HG02678 (cell line): Measurements from ENCODE around the gene AHSG.

ENCODE experiments used
- ATAC-seq: cut with Tn5 transposase; IDR thresholded peaks from one replicate; pipeline ENCODE4 v1.9.1; 2021; ENCODE audit warnings: mild to moderate bottlenecking, moderate library complexity; ENCODE audit not compliant: unreplicated experiment

The AHSG gene

DNA sequence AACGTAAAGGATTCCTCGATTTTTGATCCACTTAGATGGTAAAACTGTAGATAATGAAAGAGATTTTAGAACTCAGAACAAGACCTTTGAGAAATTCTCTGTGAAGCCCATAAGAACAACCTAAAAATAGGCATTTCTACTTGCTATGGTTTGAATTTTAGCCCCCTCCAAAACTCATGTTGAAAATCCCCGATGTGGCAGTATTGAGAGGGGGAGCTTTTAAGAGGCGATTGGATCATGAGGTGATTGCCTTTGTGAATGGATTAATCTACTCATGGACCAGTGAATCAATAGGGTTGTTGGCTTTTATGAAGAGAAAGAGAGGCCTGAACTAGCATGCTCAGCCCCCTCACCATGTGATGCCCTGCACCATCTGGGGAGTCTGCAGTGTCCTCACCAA, 20.2 kb upstream of the AHSG start:
- no peak for ATAC-seq

DNA sequence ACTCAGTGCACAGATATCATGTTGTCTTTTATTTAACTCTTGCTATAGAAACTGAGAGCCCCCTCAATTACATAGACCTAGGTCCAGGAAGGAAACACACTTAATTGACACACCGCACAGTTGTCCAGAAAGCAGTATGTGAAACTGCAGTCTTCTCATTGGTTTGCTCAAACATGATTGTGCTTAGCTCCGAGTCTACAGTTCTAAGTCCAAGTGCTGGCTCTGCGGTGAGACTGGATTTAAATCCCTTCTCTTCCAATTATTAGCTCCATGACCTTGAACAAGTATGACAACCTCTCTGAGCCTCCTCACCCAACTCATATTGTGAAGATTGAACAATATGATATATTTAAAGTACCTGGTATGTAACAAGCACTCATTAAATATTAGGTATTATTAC, 19.0 kb upstream of the AHSG start:
- ATAC-seq = no peak

DNA sequence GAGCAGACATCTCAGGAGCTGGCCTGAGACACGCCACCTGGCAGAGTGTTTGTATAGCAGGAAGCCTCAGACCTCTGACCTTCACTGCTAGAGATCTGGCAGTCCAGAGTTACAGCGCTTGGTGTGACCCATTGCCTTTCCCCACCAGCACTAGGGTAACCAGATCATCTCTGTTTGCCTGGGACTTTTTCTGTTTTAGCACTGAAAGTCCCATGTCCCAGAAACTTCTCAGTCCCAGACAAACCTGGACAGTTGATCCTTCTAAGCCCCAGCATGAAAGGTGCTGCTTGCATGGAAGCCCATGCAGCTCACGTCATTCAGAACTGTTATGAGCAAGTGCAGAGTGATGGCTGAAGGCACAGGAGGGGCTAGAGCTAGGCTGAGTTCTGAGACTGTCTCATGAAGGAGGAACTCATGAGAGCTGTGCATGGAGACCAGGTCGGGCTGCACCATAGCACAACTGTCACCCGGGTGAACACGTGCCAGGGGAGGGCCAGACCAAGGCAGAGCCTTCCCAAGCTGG, 18.2 kb upstream of the AHSG start:
- no peak for ATAC-seq

DNA sequence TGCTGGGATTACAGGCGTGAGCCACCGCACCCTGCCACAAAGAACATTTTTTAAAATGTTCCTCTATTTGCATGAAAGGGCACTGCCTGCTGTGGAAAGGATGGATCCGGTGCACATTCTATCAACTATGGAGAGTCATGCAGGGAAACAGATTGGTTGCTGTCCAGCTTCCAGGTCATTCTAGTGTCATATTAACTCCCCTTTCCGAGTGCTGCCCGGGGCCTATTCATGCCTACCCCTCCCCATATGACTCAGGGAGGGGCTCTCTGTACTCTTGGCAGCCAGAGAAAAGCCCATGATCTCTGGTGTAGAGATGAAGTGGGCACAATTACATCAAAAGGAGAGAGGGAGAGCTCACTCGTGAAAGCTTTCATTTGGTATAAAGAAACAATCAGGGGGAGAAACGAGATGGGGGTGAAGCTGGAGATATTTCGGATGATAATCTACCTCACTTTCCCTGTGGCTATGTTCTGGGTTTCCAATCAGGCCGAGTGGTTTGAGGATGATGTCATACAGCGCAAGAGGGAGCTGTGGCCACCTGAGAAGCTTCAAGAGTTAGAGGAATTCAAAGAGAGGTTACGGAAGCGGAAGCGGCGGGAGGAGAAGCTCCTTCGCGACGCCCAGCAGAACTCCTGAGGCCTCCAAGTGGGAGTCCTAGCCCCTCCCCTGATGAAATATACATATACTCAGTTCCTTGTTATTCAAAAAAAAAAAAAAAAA, 16.1 kb upstream of the AHSG start:
- ATAC-seq = no peak

DNA sequence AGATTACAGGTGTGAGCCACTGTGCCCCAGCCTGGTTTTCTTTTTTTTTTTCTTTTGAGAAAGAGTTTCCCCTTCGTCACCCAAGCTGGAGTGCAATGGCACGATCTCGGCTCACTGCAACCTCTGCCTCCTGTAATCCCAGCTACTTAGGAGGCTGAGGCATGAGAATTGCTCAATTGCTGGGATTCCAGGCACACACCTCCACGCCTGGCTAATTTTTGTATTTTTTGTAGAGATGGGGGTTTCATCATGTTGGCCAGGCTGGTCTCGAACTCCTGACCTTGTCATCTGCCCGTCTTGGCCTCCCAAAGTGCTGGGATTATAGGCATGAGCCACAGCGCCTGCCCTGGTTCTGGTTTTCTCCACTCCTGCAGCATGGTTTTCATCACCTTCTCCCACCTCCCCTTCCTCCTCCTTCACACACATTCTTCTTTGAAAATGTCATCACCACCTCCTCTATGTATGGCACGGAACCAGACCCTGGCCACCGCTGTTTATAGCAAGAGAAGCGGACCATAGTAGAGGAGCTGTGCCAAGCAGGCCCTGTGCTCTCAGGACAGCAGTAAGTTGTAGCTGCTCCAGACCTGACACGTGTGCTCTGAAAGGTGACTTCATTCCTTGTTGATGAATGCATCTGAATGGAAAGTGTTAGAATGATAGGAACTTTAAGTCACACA, 14.6 kb upstream of the AHSG start:
- no peak for ATAC-seq

DNA sequence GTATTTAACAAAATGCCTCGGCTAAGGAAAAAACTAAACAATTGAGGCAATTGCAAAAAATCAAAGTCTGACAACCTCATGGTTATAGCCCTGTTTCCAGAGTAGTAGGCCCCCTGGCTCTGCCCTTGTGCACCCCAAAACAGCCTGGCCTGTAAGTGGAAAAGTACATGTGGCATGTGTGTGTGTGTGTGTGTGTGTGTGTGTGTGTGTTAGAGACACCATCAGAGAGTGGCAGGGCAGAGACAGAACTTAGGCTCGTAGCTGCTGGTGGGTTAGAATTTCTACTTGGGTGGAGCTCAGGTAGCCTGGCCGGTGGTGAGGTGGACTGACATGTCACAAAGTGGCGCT, 14.1 kb upstream of the AHSG start:
- no peak for ATAC-seq

DNA sequence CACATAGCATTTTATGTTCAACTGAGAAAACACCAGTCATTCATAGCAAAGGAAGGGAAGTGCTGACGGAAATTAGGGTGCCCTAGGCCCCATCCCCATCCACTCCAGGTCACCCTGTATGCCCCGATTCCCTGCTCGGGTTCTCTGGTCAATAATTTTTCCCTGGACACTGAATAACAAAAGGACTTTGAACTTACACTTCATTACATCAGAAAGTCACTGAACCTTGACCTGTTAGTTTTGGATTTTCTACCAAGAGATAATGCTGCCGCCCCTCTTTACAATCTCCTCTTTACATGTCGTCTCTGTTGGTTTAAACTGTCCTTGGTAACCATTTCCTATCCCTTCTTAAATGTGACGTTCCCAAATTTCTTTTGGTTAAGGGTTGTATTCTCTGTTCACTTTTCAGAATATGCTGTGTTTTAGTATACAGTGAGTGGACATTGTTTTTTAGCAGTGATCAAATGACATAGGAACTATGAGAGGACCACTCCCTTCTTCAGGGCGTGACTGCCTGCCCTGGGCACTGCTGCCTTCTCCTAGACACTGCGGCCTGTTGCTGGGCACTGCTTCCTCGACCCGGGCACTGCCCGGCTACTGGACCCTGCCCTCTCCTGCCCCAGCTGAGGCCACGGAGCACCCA, 13.6 kb upstream of the AHSG start:
- ATAC-seq = no peak

DNA sequence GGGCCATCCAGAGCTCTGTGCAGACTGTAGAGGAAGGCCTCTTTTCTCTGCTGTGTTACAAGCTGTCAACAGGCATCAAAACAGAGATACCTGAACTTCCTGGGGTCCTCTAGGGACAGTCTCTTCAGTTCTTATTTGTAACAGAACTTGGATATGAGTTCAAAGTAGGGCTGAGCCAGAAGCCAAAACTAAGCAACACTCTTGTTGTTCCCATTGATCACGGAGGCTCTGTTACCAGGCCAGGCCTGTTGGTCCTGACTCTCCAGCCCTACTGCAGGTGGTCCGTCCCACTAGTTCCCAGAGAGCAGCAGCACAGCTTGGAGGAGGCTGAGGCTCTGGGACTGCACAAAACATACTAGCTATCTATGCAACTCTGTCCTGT, 13.1 kb upstream of the AHSG start:
- no peak for ATAC-seq

DNA sequence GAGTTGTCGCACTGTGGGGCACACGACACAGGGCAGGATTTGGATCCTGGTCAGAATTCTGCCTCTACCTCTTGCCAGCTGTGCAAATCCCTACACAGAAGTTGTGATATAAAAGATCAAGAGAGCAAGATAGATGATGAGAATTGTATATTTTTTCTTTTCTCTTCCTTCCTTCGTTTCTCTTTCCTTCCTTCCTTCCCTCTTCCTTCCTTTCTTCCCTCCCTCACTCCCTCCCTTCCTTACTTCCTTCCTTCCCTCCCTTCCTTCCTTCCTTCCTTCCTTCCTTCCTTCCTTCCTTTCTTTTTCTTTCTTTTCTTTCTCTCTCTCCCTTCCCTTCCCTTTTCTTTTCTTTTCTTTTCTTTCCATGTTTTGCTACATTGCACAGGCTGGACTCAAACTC, 12.0 kb upstream of the AHSG start:
- ATAC-seq = no peak

DNA sequence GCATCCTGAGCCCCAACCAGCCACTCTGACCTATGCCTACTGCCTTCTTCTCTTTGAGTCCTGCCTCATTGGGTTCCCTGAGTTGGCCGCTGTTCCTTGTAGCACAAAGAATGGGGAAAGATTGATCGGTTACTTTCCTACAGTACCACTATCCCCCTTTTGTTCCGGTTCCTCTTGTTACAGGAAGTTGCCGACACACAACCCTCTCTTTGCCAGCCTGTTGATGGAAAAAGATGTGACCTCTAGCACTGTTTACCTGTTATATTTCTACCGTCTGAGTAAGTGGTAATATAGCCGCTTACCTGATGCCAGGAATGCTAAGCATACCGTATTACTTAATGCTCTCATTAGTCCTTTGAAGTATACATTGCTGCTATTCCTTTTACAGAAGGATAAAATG, 9.7 kb upstream of the AHSG start:
- ATAC-seq = no peak

DNA sequence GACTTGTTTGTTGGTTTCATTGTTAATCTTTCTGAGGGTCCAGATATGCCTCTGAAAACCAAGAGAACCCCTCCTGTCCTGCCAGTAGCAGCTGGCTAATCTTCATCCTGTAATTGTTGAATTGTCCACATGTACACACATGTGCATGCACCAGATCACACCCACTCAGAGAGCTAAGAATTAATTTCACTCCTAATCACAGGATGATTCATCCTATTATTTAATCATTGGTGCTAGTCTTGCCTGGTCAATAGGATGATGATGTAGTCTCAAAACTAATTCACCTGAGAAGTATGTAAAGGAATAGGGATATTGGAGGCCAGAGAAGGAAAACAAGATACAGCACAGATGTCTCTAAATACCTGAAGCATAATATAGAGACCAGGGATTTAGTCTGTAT, 7.8 kb upstream of the AHSG start:
- ATAC-seq = no peak

DNA sequence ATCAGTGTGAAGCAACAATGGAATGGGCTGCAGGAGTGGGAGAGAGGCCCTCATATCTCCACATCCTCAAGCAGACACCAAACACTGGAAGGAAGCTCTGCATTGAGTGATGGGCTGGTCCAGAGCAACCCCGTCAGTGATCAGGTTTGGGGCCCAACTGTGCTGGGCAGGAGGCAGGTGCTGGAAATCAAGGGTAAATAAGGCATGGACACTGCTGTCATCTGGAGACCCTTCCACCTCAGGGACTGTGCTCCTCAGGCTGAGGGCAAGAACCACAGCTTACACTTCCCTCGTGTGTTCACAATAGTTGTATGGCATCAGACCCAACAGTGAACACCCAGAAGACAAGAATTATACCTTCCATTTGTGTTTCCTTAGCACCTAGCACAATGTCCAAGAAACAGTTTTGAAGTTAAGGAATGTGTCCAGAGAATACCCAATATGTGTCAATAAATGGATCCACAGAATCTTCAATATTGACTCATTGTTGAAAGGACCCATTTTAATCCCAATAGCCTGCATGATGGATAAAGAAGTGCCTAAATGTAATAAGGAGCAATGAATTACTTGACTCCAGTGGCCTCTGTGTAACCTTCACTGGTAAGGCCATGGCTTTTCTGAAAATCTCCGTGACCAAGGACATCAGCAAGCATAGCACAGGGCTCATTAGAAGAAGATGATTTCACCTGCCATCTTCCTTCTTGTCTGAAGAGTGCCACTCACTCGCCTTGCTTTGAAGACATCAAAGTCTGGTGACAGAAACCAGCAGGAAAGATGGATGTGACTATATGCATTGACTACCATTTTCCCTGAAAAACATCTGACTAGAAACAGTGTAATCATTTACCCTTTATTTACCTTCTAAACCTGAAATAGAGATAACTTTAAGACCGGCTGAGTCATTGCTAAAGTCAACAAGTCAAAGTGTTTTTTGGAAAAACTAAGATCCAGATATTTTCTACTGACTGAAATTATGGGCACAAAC, 7.0 kb upstream of the AHSG start:
- no peak for ATAC-seq

DNA sequence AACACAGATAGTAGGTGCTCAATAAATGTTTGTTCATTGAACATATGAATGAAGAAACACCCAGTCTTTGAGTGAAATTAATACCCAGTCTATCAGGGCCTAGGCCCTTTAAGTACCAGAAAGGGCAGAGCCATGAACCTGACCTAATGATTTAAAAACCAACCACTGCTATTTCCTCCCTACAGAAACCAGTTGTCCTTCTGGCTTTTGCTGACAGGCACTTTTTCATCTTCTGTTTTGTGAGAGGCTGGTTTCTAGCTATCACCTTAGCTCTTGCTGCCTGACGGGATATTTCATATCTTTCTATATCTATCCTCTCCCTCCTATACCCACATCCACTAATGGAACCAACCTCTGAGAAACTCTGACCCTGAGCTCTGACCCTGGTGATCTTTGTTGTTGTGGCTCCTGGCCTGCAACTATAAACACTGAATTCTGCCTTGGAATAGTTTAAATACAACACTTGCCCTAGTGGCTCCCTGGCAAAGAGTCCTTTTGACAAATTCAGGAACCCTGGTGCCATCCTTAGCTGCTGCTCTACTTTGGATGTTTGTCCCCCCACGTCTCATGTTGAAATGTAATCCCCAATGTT, 4.1 kb upstream of the AHSG start:
- no peak for ATAC-seq

DNA sequence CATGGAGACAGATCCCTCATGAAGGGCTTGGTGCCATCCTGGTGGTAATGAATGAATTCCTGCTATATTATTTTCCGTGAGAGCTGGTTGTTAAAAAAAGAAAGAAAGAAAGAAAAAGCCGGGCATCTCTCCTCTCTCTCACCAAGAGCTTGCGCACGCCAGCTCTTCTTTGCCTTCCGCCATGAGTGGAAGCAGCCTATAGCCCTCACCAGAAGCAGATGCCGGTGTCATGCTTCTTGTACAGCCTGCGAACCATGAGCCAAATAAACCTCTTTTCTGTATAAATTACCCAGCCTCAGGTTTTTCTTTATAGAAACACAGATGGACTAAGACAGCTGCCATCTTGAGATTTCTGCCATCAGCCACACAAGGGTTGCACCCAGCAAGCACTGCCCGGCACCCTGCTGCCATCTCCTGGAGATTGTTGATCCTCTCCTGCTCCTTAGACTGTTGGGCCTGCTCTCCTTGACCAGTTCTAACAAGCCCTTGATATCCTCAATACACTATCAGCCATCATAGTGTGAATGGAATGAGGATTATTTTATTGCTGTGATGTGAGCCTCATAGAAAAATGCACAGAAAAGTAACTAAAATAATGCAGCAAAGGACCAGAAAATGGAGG, 3.5 kb upstream of the AHSG start:
- no peak for ATAC-seq

DNA sequence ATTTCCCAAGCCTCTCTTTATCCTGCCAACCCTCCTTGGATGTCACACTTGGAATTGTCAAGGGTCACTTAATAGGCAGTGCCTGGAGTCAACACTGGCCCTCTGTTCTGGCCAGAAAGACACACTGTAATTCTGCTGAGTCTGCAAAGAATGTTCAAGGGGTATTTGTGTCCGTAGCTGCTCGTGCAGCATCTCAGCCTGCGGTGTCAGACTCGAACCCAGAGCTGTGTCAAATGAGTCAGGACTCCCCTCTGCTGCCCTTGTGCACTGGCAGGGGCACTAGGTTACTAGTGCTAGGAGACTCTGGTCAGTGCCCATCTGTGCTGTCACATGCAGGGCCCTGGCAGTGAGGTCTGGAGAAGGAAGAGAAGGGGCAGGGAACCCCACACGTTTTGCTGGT, 795 bp upstream of the AHSG start:
- no peak for ATAC-seq

DNA sequence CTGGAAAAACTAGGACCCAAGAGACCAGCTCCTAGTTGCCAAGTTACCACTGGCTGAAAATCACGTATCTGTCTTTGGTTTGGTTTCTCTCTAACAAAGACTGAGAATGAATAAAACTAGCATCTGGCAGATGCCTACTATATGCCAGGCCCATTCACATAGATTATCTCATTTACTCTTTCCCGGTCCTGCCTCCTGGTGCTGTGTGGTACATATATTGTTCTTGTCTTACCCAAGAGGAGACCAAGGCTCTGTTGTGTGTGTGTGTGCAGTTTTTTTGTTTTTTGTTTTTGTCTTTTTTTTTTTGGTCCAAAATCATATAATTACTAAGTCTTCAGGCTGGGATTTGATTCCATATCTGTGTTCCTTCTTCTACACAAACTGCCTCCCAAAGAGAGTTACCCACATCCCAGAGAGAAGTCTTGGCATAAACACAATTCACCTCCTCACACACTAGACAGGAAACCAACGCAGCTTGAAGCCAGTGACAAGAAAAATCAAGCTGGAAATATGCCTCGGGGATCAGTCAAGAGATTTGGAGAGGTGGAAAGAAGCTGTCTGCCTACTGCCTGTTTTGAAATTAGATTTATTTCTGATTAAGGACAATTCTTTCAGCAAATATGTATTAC, 891 bp downstream of the AHSG start:
- ATAC-seq = no peak

DNA sequence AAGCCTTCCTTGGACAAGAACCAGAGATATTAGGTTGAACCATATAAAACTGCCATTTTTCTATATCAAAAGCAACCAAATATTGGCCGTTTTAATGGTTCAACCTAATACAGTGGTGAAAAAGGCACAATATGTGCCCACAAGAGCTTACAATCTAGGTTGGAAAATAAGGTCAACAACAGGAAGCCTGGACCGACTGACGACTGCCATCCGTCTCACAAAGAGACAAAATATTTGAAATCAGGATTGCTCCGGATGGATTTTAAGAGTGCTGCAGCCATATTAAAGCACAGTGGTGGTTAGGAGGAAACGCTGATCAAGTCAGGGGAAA, 1.4 kb downstream of the AHSG start:
- no peak for ATAC-seq

DNA sequence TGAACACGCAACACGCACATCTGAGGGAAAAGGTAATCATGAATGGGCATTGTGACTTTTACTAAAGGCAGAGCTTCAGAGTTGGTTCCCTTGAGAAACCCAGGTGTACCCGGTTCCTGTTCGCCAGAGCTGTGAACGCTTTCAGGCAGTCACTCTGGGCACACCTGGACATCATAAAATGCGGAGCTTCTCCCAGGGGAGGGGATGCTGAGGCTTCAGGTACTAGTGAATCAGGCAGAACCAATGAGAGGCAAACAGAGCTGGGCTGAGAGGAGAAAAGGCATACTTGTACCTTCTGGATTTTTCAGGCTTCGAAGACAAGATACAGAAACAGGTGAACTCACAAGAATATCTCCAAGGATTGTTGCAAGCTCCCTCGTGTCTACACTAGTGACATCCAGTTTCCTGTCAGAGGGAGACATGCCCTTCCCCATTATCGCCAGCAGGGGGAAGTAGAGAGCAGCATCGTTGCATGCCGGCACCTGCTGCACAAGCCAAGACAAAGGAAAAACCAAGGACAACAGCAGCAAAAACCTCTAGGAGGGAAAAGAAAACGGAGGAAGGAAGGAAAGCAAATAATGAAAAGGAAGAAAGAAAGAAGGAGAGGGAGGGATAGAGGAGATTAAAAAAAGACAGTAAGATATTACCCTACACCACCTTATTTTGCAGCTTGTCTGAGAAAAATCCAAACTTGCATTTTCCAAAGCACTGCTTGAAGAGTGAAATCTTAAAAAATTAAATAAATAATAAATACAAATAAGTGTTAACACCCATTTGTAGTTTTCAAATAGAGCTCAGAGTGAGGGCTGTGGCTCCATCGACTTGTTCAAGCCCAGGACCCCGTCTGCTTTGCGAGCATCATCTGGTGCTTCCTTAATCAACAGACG, 2.0 kb downstream of the AHSG start:
- ATAC-seq = peak; percentile 61

DNA sequence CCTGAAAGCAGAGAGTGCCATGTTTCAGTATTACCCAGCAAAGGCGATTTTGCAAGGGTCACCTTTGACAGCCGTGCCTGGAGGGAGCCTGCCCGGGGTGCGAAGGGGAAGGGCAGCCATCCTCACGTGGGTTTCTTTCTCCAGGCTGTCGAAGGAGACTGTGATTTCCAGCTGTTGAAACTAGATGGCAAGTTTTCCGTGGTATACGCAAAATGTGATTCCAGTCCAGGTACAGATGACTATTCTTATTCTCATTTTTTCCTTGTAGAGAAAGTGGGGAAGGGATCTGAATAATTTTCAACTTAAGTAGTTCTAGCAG, 3.4 kb downstream of the AHSG start:
- no peak for ATAC-seq
